ENCODE measurements around the gene RGSL1. TPM values are rescaled to one million over a fixed set of nuclear protein-coding genes. Genes with fewer than 3 reads are reported as not detected.

The RGSL1 gene
- total RNA-seq, 1 donor from 2014 or later = not detected

DNA sequence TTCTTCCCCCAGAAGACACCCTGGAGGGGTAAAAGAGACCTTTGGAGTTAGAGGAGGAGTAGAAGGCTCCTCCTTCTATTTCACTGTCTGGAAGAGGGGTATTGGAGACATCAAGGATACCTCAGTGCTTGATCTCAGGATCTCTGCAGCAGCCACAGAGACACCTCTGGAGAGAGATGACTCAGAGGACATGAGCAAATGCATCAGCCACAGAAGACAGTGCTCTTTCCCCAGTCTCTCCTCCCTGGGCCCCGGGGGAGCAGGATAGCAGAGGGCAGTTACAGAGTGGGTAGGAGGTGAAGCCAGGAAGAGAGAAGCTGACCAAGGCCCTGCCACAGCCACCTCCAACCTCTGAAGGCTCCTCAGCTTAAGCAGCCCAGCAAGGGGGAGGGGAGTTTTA lies 34.2 kb upstream of the RGSL1 start:
- ATAC-seq (no peak), DNase-seq (no peak)
- intact Hi-C loops (cut with DNase I) = no loop called here
- Histone ChIP-seq H3K27me3 (ENCODE audit: low read depth) (no peaks in the 10 kb centered on the region), H3K36me3 (no peaks in the 10 kb centered on the region), H3K27ac (no peak overlapping the region), H3K4me1 (no peaks in the 10 kb centered on the region), H3K4me3 (no peak overlapping the region), H3K9me3 (no peaks in the 10 kb centered on the region)
- TF ChIP-seq, protein P1, sequence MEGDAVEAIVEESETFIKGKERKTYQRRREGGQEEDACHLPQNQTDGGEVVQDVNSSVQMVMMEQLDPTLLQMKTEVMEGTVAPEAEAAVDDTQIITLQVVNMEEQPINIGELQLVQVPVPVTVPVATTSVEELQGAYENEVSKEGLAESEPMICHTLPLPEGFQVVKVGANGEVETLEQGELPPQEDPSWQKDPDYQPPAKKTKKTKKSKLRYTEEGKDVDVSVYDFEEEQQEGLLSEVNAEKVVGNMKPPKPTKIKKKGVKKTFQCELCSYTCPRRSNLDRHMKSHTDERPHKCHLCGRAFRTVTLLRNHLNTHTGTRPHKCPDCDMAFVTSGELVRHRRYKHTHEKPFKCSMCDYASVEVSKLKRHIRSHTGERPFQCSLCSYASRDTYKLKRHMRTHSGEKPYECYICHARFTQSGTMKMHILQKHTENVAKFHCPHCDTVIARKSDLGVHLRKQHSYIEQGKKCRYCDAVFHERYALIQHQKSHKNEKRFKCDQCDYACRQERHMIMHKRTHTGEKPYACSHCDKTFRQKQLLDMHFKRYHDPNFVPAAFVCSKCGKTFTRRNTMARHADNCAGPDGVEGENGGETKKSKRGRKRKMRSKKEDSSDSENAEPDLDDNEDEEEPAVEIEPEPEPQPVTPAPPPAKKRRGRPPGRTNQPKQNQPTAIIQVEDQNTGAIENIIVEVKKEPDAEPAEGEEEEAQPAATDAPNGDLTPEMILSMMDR (IDR thresholded peaks at IDR 0.05) = no peak

DNA sequence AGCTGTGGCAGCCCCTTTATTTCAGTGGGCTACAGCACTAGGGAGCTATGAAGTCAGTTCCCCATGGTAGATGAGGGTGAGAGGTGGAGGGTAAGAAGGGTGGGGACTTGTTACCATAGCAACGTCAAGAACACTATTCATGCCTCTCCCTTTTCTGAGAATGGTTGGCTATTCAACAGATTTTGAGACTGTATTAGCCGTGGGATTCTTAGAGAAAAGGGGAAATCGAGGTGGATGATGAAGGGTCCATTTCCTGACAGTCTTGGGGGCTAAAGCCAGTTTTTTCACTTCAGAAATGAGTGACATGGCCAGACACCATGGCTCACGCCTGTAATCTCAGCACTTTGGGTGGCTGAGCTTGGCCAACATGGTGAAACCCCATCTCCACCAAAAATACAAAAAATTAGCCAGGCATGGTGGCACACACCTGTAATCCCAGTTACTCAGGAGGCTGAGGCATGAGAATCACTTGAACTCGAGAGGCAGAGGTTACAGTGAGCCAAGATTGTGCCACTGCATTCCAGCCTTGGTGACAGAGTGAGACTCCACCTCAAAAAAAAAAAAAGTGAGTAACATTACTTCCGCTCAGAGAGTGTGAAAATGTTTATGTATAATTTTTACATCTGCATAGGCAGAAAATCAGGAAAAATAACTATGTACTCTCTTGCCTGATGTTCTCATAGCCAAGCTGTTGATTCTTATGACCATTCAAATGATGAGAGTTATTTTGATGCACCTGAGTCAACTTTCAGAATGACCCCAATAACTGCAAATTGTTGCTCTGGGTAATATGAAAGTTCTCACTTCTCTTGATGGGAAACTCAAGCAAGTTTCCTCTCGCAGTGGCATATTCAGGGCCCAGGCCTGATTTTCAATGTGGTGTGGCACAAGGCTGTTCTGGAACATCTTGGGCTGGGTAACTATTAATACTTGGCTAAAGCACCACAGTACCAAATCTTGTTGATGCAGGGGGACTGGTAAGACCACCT lies 23.2 kb upstream of the RGSL1 start:
- intact Hi-C loops (cut with DNase I) = no loop called here
- H3K27ac ChIP-seq = no peak overlapping the region
- TF ChIP-seq, protein P1 (IDR thresholded peaks at IDR 0.05) = no peak
- H3K36me3 ChIP-seq = no peaks in the 10 kb centered on the region
- DNase-seq (no peak), ATAC-seq (peak in 1 of 2 donors; percentile 77)
- H3K4me3 ChIP-seq = no peak overlapping the region
- H3K27me3 ChIP-seq (ENCODE audit: low read depth) = no peaks in the 10 kb centered on the region
- H3K9me3 ChIP-seq = no peaks in the 10 kb centered on the region
- no peaks in the 10 kb centered on the region for H3K4me1 ChIP-seq

DNA sequence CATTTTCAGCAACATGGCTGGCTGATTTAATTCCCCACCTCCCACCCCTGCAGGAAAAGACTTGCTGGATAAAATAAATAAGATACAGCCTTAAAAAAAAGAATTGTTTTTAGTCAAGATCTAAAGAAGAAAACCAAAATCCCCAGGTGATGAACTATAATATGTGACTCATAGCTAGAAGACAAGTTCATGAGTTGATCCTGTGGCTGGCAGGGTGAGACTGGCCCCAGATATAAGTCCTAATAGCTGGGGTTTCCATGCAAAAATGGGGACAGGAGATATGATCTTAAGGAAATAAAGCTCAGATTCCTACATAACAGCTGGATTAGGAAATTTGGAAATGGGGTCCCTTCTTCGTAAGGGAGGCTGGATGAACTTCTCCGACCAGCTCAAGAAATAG lies 21.9 kb upstream of the RGSL1 start:
- Histone ChIP-seq H3K27me3 (ENCODE audit: low read depth) (no peaks in the 10 kb centered on the region), H3K36me3 (no peaks in the 10 kb centered on the region), H3K9me3 (no peaks in the 10 kb centered on the region), H3K4me3 (no peak overlapping the region), H3K27ac (no peak overlapping the region), H3K4me1 (no peaks in the 10 kb centered on the region)
- intact Hi-C loops (cut with DNase I) = no loop called here
- TF ChIP-seq, protein P1 (IDR thresholded peaks at IDR 0.05) = no peak
- ATAC-seq (no peak), DNase-seq (no peak)

GRCh38 chr1:182430263-182431068 lies 19.5 kb upstream of the RGSL1 start:
- Histone ChIP-seq H3K9me3 (no peaks in the 10 kb centered on the region), H3K27me3 (ENCODE audit: low read depth) (no peaks in the 10 kb centered on the region), H3K4me1 (no peaks in the 10 kb centered on the region), H3K27ac (no peak overlapping the region), H3K36me3 (no peaks in the 10 kb centered on the region), H3K4me3 (no peak overlapping the region)
- DNase-seq (no peak), ATAC-seq (peak in 1 of 2 donors; percentile 24)
- TF ChIP-seq, protein P1 (IDR thresholded peaks at IDR 0.05) = no peak
- intact Hi-C loops (cut with DNase I) = no loop called here

GRCh38 chr1:182431278-182431677 lies 18.7 kb upstream of the RGSL1 start:
- intact Hi-C loops (cut with DNase I) = no loop called here
- no peaks in the 10 kb centered on the region for H3K4me1 ChIP-seq
- no peak for ATAC-seq
- no peaks in the 10 kb centered on the region for H3K9me3 ChIP-seq
- TF ChIP-seq, protein P1 (IDR thresholded peaks at IDR 0.05) = no peak
- no peak overlapping the region for H3K4me3 ChIP-seq
- H3K36me3 ChIP-seq = no peaks in the 10 kb centered on the region
- DNase-seq = no peak
- no peak overlapping the region for H3K27ac ChIP-seq
- H3K27me3 ChIP-seq (ENCODE audit: low read depth) = no peaks in the 10 kb centered on the region

Measured in lower lobe of right lung (tissue), 2 donors.